Spleen (tissue), 11 donors: ENCODE results near the gene DDX41. TPM values are rescaled to one million over a fixed set of nuclear protein-coding genes. Genes with fewer than 3 reads are reported as not detected.

Experiments
- DNase-seq: peaks from one replicate; pipeline ENCODE4 v3.0.0-alpha.2; 2020
- H3K27ac ChIP-seq, 8 donors: fragments of 200-600 bp; sonication (generic) in 7 of 8; 1 replicate in 4 of 8; 2 replicates in 4 of 8; pipeline versions ENCODE4 v1.5.0 to v1.8.0; 2016 to 2021; ENCODE audit warnings: inconsistent platforms in 4 of 8, mild to moderate bottlenecking in 4 of 8, moderate library complexity in 1 of 8
- H3K27me3 ChIP-seq, 7 donors: fragments of 200-600 bp; sonication (generic) in 6 of 7; replicated peaks in 1 of 7; 1 replicate in 4 of 7; 2 replicates in 3 of 7; pipeline versions ENCODE4 v1.5.0 to v1.8.0; 2016 to 2021; ENCODE audit warnings: inconsistent platforms in 3 of 7, mild to moderate bottlenecking in 1 of 7
- H3K36me3 ChIP-seq, 6 donors: fragments of 200-600 bp; sonication (generic) in 5 of 6; 1 replicate in 4 of 6; 2 replicates in 2 of 6; pipeline versions ENCODE4 v1.5.0 to v1.8.0; 2016 to 2021; ENCODE audit warnings: inconsistent platforms in 2 of 6
- H3K4me1 ChIP-seq, 6 donors: fragments of 200-600 bp; sonication (generic) in 5 of 6; 1 replicate in 3 of 6; 2 replicates in 3 of 6; pipeline versions ENCODE4 v1.5.0 to v1.8.0; 2016 to 2021; ENCODE audit warnings: inconsistent platforms in 3 of 6
- H3K4me3 ChIP-seq, 8 donors: fragments of 200-600 bp; sonication (generic) in 7 of 8; 1 replicate in 4 of 8; 2 replicates in 4 of 8; pipeline versions ENCODE4 v1.5.0 to v1.8.0; 2016 to 2021; ENCODE audit warnings: inconsistent platforms in 4 of 8, mild to moderate bottlenecking in 4 of 8, moderate library complexity in 2 of 8
- H3K9me3 ChIP-seq, 8 donors: fragments of 200-600 bp; sonication (generic) in 7 of 8; 1 replicate in 4 of 8; 2 replicates in 4 of 8; pipeline versions ENCODE4 v1.5.0 to v1.8.0; 2016 to 2021; ENCODE audit warnings: inconsistent platforms in 4 of 8
- CTCF ChIP-seq, 11 experiments: fragments of 200-600 bp in 7 of 11; fragments of 450-650 bp in 4 of 11; sonication (generic) in 4 of 11; IDR thresholded peaks in 8 of 11; conservative IDR thresholded peaks in 3 of 11; 1 replicate in 7 of 11; 2 replicates in 4 of 11; pipeline versions ENCODE4 v1.4.0 to v1.8.0; 2016 to 2021; ENCODE audit warnings: antibody characterized with exemption in 11 of 11, inconsistent platforms in 4 of 11, mild to moderate bottlenecking in 1 of 11
- POLR2A ChIP-seq, 3 donors: fragments of 450-650 bp; IDR thresholded peaks; one replicate each; pipeline ENCODE4 v1.5.1; 2017; ENCODE audit warnings: antibody characterized with exemption in 3 of 3, mild to moderate bottlenecking in 1 of 3
- POLR2AphosphoS5 ChIP-seq, 3 donors: sonication (generic); formaldehyde crosslinking; IDR thresholded peaks; one replicate each; pipeline ENCODE4 v1.5.1; 2017; ENCODE audit warnings: antibody characterized with exemption in 3 of 3
- WGBS, 5 donors: extraction: QIAGEN DNeasy Blood & Tissue Kit in 3 of 5; methylation state at CpG; one replicate each; pipeline versions ENCODE4 v1.1.5 to v1.1.7; 2013 to 2018; 5-methylcytosine and 5-hydroxymethylcytosine counted together
- intact Hi-C: fragments of 100-400 bp; cut with DNase I; formaldehyde crosslinking; loops from one replicate; pipeline ENCODE4 v1.15.0; 2023; ENCODE audit warnings: low total_unique reads
- polyA plus RNA-seq, 3 donors: library from polyadenylated mRNA; stranded (reverse); fragments of 200-250 nt; gene quantifications; one replicate each; pipeline ENCODE4 v1.2.1, GENCODE V29; 2013
- total RNA-seq, 7 donors: library from RNA; depleted of rRNA in 3 of 7; stranded (reverse); fragments of >200 nt in 3 of 7; fragmentation: NEBNext Ultra II Directional in 4 of 7; extraction: Animal tissue kit (Norgen Biotek cat#: 25700) in 4 of 7; gene quantifications; one replicate each; pipeline versions ENCODE4 v1.1.0 to v1.2.1, GENCODE V29; 2016 to 2021
- donor health status: healthy with polysubstance abuse.
- donor health status: DM: no; HTN: no; CAD: no; lungs with moderate emphysema.
- donor health status: DM: no; HTN: no; CAD: no.
- donor health status: Bipolar disorder and iron deficiency.
- donor health status: healthy.
- donor health status: DM: no; HTN: no; CAD: no.
- donor health status: DM: yes; HTN: yes; CAD: no.

Gene DDX41
- total and polyA plus RNA-seq, 10 donors, result 68.9 to 126 (median 92.4) TPM

GRCh38 chr5:177473443-177474001 lies 43.2 kb downstream of the DDX41 start, which contains the start of gene DBN1:
Gene DBN1, minus strand, starts transcription at chr5:177473634. Its CDS starts 113 bp downstream, at chr5:177473521.
- WGBS, 5 donors, result 2 to 7% (median 4%) methylated on average over 23 to 55 of the region's 69 CpGs
- intact Hi-C loops, result no loop called here
- Histone ChIP-seq H3K4me3 (peak within 1 kb of the TSS; percentile 38 to 82 (median 53)), H3K27ac (peak within 1 kb of the TSS in 7 of 8 donors; percentile 27 to 81 (median 66)), H3K9me3 (no peaks in the 10 kb centered on the region), H3K36me3 (no peaks in the 10 kb centered on the region), H3K27me3 (peaks cover 0 to 32% (median 10%) of the 10 kb centered on the region in 7 donors), H3K4me1 (peaks cover 4 to 94% (median 59%) of the 10 kb centered on the region in 6 donors)
- TF ChIP-seq POLR2A (IDR thresholded peaks at IDR 0.05) (no peak), CTCF (IDR thresholded peaks at IDR 0.05 in 8 of 11, conservative IDR thresholded peaks at IDR 0.05 in 3 of 11) (no peak), POLR2AphosphoS5 (IDR thresholded peaks at IDR 0.05) (peak in 2 of 3 donors; percentile 33 to 52)
- DNase-seq, result no peak

- TF ChIP-seq CTCF (IDR thresholded peaks at IDR 0.05 in 8 of 11, conservative IDR thresholded peaks at IDR 0.05 in 3 of 11) (no peak), POLR2A (IDR thresholded peaks at IDR 0.05) (no peak), POLR2AphosphoS5 (IDR thresholded peaks at IDR 0.05) (peak in 2 of 3 donors; percentile 11 to 36)
- Histone ChIP-seq H3K27ac (peak overlapping the region in 7 of 8 donors; percentile 27 to 81 (median 66)), H3K36me3 (no peaks in the 10 kb centered on the region), H3K4me3 (peak overlapping the region; percentile 38 to 82 (median 53)), H3K9me3 (no peaks in the 10 kb centered on the region), H3K4me1 (peaks cover 4 to 86% (median 52%) of the 10 kb centered on the region in 6 donors), H3K27me3 (peaks cover 0 to 32% (median 10%) of the 10 kb centered on the region in 7 donors)
- peak; percentile 85 for DNase-seq
- intact Hi-C loops, result no loop called here
- 2% methylated on average over 32 to 93 of the region's 93 CpGs for WGBS, 5 donors
Observed at GRCh38 chr5:177472460-177473442, 44.0 kb downstream of the DDX41 start.

GRCh38 chr5:177471610-177472356 lies 45.0 kb downstream of the DDX41 start:
- WGBS, 5 donors, result 73 to 76% (median 75%) methylated on average over 9 to 14 of the region's 14 CpGs
- Histone ChIP-seq H3K27me3 (peaks cover 0 to 32% (median 10%) of the 10 kb centered on the region in 7 donors), H3K36me3 (peaks cover 0 to 10% (median 4%) of the 10 kb centered on the region in 6 donors), H3K4me1 (peaks cover 4 to 77% (median 47%) of the 10 kb centered on the region in 6 donors), H3K4me3 (peak overlapping the region in 5 of 8 donors; percentile 50 to 82 (median 59)), H3K27ac (peak overlapping the region in 3 of 8 donors; percentile 72 to 81 (median 78)), H3K9me3 (no peaks in the 10 kb centered on the region)
- intact Hi-C loops, result no loop called here
- no peak for DNase-seq
- TF ChIP-seq POLR2A (IDR thresholded peaks at IDR 0.05) (no peak), POLR2AphosphoS5 (IDR thresholded peaks at IDR 0.05) (no peak), CTCF (IDR thresholded peaks at IDR 0.05 in 8 of 11, conservative IDR thresholded peaks at IDR 0.05 in 3 of 11) (no peak)
